Stimulated activated CD8-positive, alpha-beta memory T cell treated with anti-CD3 and anti-CD28 coated beads, Interleukin-2, amount 100 ng/mL, for 1 hour (primary cell): Measurements from ENCODE around the gene PLEKHA5.
"Not testable (repeated sequence)": the region's sequence is repeated elsewhere in the genome, so short reads cannot be mapped to it uniquely, and the experiment has no call there.

ENCODE experiments used
- DNase-seq, 2 donors: peaks; one replicate each; pipeline ENCODE4 v3.0.0-alpha.2; 2020; ENCODE audit warnings: low read depth in 2 of 2

The PLEKHA5 gene

GRCh38 chr12:19278407-19278806 lies 148.9 kb downstream of the PLEKHA5 start:
- no peak for DNase-seq

DNA sequence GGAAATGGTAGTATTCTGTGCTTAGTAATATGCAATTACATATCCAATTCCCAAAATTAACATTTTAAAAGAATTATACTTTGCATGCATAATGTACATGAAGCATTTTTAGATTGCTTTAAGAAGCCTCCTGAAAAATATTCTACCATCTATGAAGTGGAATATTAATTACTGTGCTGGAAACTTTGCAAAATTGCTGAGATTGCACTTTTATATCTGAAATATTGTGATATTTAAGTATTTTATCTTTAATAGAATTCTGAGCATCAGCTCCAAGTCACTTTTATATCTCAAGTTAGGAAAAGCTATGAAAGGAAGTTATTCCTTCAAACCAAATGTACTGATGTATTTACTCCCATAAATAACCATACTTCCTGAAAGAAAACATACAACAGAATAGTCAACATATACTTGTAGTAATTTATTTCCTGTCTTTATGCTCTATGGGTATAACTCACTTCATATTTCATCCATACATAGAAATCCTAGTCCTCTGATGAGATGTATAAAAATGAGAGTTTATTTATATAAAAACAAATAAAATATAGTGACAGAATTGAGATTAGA lies 152.7 kb downstream of the PLEKHA5 start:
- DNase-seq, result no peak

- DNase-seq, result no peak
These were observed 155.1 kb downstream of the PLEKHA5 start for GRCh38 chr12:19284658-19285057.

DNA sequence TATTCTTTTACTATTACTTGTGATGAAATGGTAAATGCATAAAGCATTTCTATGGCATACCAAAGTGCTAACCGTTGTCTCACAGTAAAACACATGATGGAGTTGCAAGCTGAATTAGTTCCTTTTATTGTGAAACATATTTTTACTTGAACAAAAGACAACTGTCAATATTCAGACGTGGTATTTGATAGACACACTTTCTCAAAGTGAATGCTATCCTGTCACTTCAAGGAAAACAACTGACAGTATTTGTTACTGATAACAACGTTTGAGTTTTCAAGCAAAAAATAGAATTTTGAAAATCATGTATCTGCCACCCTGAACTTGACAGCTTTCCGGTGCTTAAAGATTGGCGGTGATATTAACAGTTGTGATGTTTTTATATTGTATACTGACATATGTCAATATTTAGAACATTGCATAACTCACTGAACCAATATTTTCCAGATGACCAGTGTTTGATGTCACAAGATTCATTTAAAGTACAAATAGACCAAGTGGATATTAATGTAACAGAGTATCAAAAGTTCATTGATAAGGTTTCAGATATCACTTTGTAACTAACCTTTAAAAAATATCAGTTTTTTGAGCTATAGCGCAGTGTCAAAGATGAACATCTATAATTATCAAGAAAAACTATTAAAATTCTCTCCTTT lies 156.4 kb downstream of the PLEKHA5 start:
- no peak for DNase-seq

GRCh38 chr12:19287302-19287701 lies 157.8 kb downstream of the PLEKHA5 start:
- DNase-seq, result no peak

DNA sequence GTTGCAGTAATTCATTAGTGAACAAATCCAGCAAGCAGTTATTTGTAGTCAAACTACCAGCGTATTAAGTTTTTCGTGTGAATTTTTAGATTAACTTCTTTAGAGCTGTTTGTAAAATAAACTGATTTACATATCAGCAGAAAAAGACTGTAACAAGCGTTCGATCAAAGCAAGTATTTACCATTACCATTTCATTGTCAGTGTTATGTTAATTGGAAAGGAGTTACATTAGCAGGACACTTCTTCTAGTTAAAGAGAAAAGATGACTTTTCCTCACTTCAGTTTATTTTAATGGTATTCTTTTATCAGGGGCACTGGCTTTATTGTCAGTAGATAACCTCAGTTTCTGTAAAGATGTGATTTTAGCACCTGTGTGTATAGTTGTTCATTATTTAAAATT lies 158.6 kb downstream of the PLEKHA5 start:
- no peak for DNase-seq

DNA sequence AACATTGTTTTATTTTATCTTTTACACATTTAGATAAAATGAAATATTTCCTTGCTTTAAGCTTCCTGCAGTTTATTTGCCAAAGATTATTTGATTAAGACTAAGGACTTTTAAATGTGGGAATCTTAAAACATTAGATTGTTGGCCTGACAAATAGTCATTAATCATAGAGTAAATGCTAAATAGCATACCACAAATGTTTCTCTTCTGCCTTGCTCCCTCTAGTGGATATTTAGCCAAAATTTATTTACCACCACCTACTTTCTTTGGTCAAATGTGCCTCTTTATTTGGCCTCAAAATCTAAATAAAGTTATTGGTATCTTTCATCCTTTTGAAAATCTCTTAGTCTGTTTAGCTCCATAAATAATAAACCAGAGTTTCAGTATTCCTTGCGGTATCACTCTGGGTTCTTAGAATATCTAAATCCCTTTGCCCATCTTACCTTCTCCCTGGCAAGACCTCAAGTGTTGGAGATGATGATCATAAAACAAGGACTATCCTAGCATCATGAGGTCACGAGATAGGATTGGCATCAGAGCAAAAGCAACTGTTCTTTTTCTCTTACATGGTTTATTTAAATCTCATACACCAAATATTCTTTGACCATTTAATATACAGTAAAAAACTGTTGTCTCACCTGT lies 159.2 kb downstream of the PLEKHA5 start:
- no peak for DNase-seq

GRCh38 chr12:19298836-19299605 lies 169.5 kb downstream of the PLEKHA5 start:
- DNase-seq, result no peak

- DNase-seq, result no peak
These were observed 170.2 kb downstream of the PLEKHA5 start for GRCh38 chr12:19299765-19300164.

DNA sequence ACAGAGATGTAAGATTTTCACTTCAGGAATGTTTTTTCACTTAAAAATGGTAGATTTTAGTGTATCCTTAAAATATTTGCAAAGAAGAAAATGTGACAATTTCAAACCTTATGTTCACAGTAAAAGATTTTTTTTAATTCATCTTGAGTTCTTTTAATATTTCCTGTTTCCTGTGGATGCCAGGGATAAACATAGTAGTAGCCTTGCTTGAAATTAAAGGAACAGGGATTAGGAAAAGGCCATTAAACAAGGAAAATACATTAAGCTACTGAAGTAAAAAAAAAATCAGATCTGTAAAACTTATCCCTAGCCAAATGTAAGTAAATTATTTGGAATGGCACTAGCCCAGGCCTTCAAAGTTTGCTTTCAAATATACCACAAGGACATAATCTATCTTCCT lies 171.7 kb downstream of the PLEKHA5 start:
- no peak for DNase-seq

- DNase-seq, result no peak
These were observed 172.2 kb downstream of the PLEKHA5 start for GRCh38 chr12:19301688-19302087.

- DNase-seq, result no peak
These were observed 172.6 kb downstream of the PLEKHA5 start for GRCh38 chr12:19302100-19302640.

GRCh38 chr12:19303496-19303895 lies 174.0 kb downstream of the PLEKHA5 start:
- DNase-seq, result no peak

DNA sequence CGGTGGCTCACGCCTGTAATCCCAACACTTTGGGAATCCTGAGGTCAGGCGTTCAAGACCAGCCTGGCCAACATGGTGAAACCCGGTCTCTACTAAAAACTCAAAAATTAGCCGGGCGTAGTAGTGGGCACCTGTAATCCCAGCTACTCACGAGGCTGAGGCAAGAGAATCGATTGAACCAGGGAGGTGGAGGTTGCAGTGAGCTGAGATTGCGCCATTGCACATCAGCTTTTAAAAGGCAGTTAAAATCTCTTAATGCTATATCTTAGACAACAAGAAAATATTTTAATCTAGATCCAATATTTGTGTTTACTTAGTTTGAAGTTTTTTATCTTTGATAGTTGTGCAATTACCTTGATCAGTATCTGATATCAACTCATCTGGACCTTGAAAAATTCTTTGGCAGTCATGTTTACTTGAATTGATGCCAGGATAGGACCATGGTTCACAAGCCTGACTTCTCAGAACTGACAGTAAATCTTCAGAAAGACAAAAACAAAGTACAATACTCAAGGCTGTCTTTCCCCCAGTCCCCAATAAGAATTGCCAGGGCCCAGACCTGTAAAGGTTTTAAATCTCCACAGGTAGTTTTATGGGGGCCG lies 174.7 kb downstream of the PLEKHA5 start:
- DNase-seq, result no peak

DNA sequence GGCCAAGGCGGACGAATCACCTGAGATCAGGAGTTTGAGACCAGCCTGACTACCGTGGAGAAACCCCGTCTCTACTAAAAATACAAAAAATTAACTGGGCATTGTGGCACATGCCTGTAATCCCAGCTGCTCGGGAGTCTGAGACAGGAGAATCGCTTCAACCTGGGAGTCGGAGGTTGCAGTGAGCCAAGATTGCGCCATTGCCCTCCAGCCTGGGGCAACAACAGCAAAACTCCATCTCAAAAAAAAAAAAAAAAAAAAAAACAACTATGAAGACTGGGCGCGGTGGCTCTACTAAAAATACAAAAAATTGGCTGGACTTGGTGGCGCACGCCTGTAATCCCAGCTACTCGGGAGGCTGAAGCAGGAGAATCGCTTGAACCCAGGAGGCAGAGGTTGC lies 176.1 kb downstream of the PLEKHA5 start:
- not testable (repeated sequence) for DNase-seq

GRCh38 chr12:19306366-19306765 lies 176.8 kb downstream of the PLEKHA5 start:
- no peak for DNase-seq

GRCh38 chr12:19307451-19307850 lies 177.9 kb downstream of the PLEKHA5 start:
- DNase-seq, result no peak

DNA sequence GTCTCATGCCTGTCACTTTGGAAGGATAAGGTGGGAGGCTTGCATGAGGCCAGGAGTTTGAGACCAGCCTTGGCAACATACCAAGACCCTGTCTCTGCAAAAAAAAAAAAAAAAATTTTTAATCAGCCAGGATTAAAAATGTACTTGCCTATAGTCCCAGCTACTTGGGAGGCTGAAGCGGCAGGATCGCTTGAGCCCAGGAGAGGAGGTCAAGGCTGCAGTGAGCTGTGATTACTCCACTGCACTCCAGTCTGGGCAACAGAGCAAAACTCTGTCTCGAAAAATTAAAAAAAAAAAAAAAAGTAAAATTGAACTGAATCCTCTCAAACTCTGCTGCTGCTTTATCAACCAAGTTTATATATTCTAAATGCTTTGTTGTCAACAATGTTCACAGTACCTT lies 181.6 kb downstream of the PLEKHA5 start:
- no peak for DNase-seq

DNA sequence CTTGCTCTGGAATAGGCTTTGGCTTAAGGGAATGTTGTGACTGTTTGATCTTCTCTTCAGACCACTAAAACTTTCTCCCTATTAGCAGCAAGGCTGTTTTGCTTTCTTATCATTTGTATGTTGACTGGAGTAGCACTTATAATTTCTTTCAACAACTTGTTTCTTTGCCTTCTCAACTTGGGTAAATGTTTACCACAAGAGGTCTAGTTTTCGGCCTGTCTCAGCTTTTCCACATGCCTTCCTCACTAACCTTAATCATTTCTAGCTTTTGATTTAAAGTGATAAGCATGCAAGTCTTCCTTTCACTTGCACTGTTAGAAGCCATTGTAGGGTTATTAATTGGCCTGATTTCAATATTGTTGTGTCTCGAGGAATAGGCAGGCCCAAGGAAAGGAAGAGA lies 183.1 kb downstream of the PLEKHA5 start:
- no peak for DNase-seq

- no peak for DNase-seq
These were observed 186.9 kb downstream of the PLEKHA5 start for GRCh38 chr12:19316425-19316824.

DNA sequence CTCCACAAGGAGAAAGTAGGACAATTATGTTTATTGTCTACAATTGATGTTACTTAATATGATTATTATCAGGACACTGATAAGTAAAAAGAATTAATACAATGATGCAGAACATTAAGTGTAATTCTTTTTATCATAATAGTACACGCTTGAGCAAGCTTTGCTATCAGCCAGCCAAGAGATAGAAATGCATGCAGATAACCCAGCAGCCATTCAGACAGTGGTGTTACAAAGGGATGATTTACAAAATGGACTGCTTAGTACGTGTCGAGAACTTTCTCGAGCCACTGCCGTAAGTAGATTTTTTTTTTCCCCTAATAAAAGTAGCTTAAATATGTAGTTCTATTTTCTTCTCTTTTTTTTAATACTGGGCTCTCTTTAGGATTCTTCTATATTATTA lies 192.8 kb downstream of the PLEKHA5 start:
- DNase-seq, result no peak

DNA sequence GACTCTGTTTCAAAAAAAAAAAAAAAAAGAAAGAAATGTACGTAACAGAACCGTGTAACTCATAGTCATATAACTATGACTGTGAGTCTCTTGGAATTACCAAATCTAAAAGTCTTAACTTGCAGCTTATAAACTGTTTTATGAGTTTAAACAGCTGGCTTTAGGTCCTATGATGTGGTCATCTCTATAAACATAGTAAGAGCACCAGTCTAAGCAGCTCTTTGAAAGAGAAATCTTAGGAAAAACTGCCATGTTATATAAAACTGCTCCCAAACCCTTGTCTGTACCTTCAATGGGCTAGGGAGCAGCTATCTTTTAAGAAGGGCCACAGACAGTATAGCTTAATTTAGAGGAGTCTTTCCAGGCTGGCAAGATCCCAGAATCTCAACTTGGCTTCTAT lies 194.3 kb downstream of the PLEKHA5 start:
- no peak for DNase-seq
